ENCODE data around the gene CSTA. TPM values are rescaled to one million over a fixed set of nuclear protein-coding genes. Genes with fewer than 3 reads are reported as not detected.

CSTA gene
- total and polyA plus RNA-seq, 2 experiments from 2014 or later, result 0.28 TPM; not detected in 1

DNA sequence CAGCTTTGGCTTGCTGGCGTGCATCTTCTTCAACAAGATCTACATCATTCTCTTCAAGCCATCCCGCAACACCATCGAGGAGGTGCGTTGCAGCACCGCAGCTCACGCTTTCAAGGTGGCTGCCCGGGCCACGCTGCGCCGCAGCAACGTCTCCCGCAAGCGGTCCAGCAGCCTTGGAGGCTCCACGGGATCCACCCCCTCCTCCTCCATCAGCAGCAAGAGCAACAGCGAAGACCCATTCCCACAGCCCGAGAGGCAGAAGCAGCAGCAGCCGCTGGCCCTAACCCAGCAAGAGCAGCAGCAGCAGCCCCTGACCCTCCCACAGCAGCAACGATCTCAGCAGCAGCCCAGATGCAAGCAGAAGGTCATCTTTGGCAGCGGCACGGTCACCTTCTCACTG, 40.6 kb upstream of the CSTA start:
- H3K27me3 ChIP-seq, result no peaks in the 10 kb centered on the region
- 96% methylated on average over 20 of the region's 20 CpGs for WGBS (ENCODE audit: low lambda C conversion rate, missing lambda C conversion rate)
- no peaks in the 10 kb centered on the region for H4K20me1 ChIP-seq (ENCODE audit: insufficient read depth, poor library complexity, severe bottlenecking)
- no peak overlapping the region for H3K27ac ChIP-seq
- no peak overlapping the region for H3K4me3 ChIP-seq
- no peaks in the 10 kb centered on the region for H3K79me2 ChIP-seq
- H3K4me1 ChIP-seq (ENCODE audit: insufficient read depth), result no peaks in the 10 kb centered on the region
- no peaks in the 10 kb centered on the region for H3K9me3 ChIP-seq (ENCODE audit: low read depth)
- DNase-seq (ENCODE audit: low spot score), result no peak
- H3K36me3 ChIP-seq (replicated peaks; ENCODE audit: insufficient read depth, low read depth), result no peaks in the 10 kb centered on the region
- no peak overlapping the region for H3K4me2 ChIP-seq
- no peaks in the 10 kb centered on the region for H3K9me2 ChIP-seq (replicated peaks; ENCODE audit: insufficient read depth)
- no peak overlapping the region for H2AFZ ChIP-seq
- TF ChIP-seq EZH2phosphoT487 (IDR thresholded peaks at IDR 0.05; ENCODE audit: low read depth, severe bottlenecking, unreplicated experiment), result no peak
- TF ChIP-seq EZH2 (IDR thresholded peaks at IDR 0.05; ENCODE audit: borderline replicate concordance), result no peak
- TF ChIP-seq, protein P1, sequence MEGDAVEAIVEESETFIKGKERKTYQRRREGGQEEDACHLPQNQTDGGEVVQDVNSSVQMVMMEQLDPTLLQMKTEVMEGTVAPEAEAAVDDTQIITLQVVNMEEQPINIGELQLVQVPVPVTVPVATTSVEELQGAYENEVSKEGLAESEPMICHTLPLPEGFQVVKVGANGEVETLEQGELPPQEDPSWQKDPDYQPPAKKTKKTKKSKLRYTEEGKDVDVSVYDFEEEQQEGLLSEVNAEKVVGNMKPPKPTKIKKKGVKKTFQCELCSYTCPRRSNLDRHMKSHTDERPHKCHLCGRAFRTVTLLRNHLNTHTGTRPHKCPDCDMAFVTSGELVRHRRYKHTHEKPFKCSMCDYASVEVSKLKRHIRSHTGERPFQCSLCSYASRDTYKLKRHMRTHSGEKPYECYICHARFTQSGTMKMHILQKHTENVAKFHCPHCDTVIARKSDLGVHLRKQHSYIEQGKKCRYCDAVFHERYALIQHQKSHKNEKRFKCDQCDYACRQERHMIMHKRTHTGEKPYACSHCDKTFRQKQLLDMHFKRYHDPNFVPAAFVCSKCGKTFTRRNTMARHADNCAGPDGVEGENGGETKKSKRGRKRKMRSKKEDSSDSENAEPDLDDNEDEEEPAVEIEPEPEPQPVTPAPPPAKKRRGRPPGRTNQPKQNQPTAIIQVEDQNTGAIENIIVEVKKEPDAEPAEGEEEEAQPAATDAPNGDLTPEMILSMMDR (IDR thresholded peaks at IDR 0.05; ENCODE audit: poor library complexity), result no peak

DNA sequence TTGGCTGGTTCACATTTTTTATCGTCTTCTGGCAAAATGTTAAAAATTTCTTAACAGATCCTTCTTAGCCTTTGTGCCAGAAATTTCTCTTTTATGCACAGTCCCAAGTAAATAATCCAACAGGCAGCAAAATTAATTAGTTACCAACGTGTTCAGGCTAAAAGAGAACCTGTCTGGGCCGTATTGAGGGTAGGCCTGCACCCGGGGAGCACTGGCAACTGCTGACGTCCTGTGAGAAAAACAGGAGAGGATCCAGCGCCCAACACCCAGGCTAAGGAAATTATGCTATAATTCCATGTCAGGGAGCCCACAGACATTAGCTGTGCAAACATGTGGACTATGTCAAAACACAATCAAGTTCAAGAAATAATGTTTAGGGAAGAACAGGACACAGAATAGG, 30.7 kb upstream of the CSTA start:
- DNase-seq (ENCODE audit: low spot score), result no peak
- H3K27me3 ChIP-seq, result no peaks in the 10 kb centered on the region
- H3K27ac ChIP-seq, result no peak overlapping the region
- H2AFZ ChIP-seq, result no peak overlapping the region
- H4K20me1 ChIP-seq (ENCODE audit: insufficient read depth, poor library complexity, severe bottlenecking), result no peaks in the 10 kb centered on the region
- no peak for TF ChIP-seq EZH2 (IDR thresholded peaks at IDR 0.05; ENCODE audit: borderline replicate concordance)
- no peak for TF ChIP-seq EZH2phosphoT487 (IDR thresholded peaks at IDR 0.05; ENCODE audit: low read depth, severe bottlenecking, unreplicated experiment)
- TF ChIP-seq, protein P1 (IDR thresholded peaks at IDR 0.05; ENCODE audit: poor library complexity), result no peak
- H3K9me3 ChIP-seq (ENCODE audit: low read depth), result no peaks in the 10 kb centered on the region
- H3K4me3 ChIP-seq, result no peak overlapping the region
- H3K9me2 ChIP-seq (replicated peaks; ENCODE audit: insufficient read depth), result no peaks in the 10 kb centered on the region
- no peak overlapping the region for H3K4me2 ChIP-seq
- H3K4me1 ChIP-seq (ENCODE audit: insufficient read depth), result no peaks in the 10 kb centered on the region
- 74% methylated on average over 6 of the region's 6 CpGs for WGBS (ENCODE audit: low lambda C conversion rate, missing lambda C conversion rate)
- H3K36me3 ChIP-seq (replicated peaks; ENCODE audit: insufficient read depth, low read depth), result no peaks in the 10 kb centered on the region
- no peaks in the 10 kb centered on the region for H3K79me2 ChIP-seq

DNA sequence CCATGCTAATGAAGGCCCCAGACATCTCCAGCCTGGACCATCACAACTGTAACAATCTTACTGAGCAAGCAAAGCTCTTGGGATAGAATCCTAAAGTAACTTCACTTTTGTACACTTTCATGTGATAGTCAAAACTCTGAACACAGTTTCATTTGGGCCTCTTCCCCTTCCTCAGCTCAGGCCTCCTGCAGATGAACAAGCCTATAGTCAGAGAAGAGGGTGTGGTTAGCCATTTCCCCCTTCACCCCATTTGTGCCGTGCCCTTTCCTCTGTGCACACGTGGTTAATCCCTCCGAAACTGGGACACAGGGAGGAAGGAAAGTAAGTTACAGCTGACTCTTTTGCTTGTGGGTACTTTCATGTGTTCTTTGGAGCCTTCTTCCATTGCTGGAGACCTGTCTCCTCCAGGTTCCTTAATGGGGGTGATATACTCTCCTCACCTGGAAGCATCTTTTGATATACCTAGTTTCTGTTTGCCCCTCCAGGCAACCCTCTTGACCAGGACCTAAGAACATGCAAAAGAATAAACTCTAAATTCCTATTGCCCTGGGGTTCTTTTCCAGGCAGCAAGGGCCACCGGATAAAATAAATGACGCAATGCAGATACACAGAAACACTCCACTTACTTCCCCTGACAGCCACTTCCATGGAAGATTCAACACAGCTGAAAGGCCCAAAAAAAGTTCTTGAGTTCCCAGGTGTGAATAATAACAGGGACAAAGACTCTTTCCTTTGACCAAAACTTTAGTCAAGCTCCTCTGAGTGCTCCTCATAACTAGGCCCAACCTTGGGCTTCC, 29.6 kb upstream of the CSTA start:
- TF ChIP-seq EZH2phosphoT487 (IDR thresholded peaks at IDR 0.05; ENCODE audit: low read depth, severe bottlenecking, unreplicated experiment) (no peak), EZH2 (IDR thresholded peaks at IDR 0.05; ENCODE audit: borderline replicate concordance) (no peak)
- TF ChIP-seq, protein P1 (IDR thresholded peaks at IDR 0.05; ENCODE audit: poor library complexity), result no peak
- H3K4me2 ChIP-seq, result no peak overlapping the region
- no peaks in the 10 kb centered on the region for H3K9me3 ChIP-seq (ENCODE audit: low read depth)
- H3K4me1 ChIP-seq (ENCODE audit: insufficient read depth), result no peaks in the 10 kb centered on the region
- DNase-seq (ENCODE audit: low spot score), result no peak
- H3K9me2 ChIP-seq (replicated peaks; ENCODE audit: insufficient read depth), result no peaks in the 10 kb centered on the region
- no peaks in the 10 kb centered on the region for H3K79me2 ChIP-seq
- whole genome bisulfite sequencing (ENCODE audit: low lambda C conversion rate, missing lambda C conversion rate), result 85% methylated on average over 5 of the region's 5 CpGs
- no peak overlapping the region for H3K4me3 ChIP-seq
- no peaks in the 10 kb centered on the region for H3K36me3 ChIP-seq (replicated peaks; ENCODE audit: insufficient read depth, low read depth)
- H3K27me3 ChIP-seq, result no peaks in the 10 kb centered on the region
- H4K20me1 ChIP-seq (ENCODE audit: insufficient read depth, poor library complexity, severe bottlenecking), result no peaks in the 10 kb centered on the region
- no peak overlapping the region for H3K27ac ChIP-seq
- H2AFZ ChIP-seq, result no peak overlapping the region
